ENCODE measurements around the gene PPP2R2C. TPM values are rescaled to one million over a fixed set of nuclear protein-coding genes. Genes with fewer than 3 reads are reported as not detected.

Gene PPP2R2C
- total and polyA plus RNA-seq, 10 of the 15 experiments (the other 5 are each of a cell fraction or from before 2014, with no cell fraction given) = 0.13 to 0.15 TPM; not detected in 8

DNA sequence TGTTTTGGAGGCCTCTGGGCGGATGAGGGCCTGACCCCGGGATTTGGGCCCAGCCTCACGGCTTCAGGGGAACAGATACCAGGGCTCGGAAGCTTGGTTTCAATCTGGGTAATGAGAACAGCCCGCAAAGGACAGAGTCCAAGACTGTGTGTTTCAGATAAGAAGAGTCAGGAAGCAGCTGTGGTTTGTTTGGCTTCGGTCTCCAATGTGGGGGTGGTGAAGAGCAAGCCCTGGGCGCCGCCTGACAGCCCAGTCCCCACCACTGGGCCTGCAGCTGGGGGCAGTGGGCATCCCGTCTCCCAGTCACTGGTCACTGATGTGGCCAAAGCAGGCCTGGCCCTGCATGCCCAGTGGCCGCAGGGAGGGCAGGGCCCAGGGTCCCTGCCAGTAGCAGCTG, 193.6 kb downstream of the PPP2R2C start (continued):
- TF ChIP-seq EED (IDR thresholded peaks at IDR 0.05; ENCODE audit: low read depth) = peak; percentile 74
- no peak for TF ChIP-seq NR2C1 (IDR thresholded peaks at IDR 0.05)
- TF ChIP-seq ZNF207 (IDR thresholded peaks at IDR 0.05; ENCODE audit: borderline replicate concordance) = no peak
- 0 out of 3 replicates have a peak, but pooled peaks of 1 of the 2 experiments have one; percentile 32 for TF ChIP-seq EGR1 (IDR thresholded peaks at IDR 0.05; ENCODE audit: borderline replicate concordance in 1 of 2, low read depth in 2 of 2, low read length in 2 of 2)
- TF ChIP-seq TAF1 (IDR thresholded peaks at IDR 0.05; ENCODE audit: borderline replicate concordance, low read depth, low read length) = no peak
- 0 out of 2 replicates have a peak, but pooled peaks have one; percentile 39 for TF ChIP-seq TCF3 (IDR thresholded peaks at IDR 0.05; ENCODE audit: borderline replicate concordance, insufficient read depth, low read depth, low read length)
- TF ChIP-seq, protein P1, sequence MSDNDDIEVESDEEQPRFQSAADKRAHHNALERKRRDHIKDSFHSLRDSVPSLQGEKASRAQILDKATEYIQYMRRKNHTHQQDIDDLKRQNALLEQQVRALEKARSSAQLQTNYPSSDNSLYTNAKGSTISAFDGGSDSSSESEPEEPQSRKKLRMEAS (IDR thresholded peaks at IDR 0.05; ENCODE audit: low read depth, low read length) = no peak
- peak in 1 of 2 experiments; percentile 40; a peak in 1 of 4 replicates for TF ChIP-seq BHLHE40 (IDR thresholded peaks at IDR 0.05; ENCODE audit: borderline replicate concordance in 1 of 2, low read depth in 2 of 2, low read length in 1 of 2)
- TF ChIP-seq TCF12 (IDR thresholded peaks at IDR 0.05; ENCODE audit: low read depth, low read length) = peak; percentile 69; the same call in 1 of the 2 replicates
- no peak for TF ChIP-seq ZZZ3 (IDR thresholded peaks at IDR 0.05; ENCODE audit: control insufficient read depth, insufficient read length, low read depth)
- TF ChIP-seq SPI1 (IDR thresholded peaks at IDR 0.05; ENCODE audit: borderline replicate concordance, insufficient read depth, low read depth, low read length) = peak; percentile 73

Data from GM12878 (cell line).